Measurements from ENCODE around the gene GNAZ.

GNAZ gene

GRCh38 chr22:23094695-23095681 lies 24.7 kb downstream of the GNAZ start:
- DNase-seq = no peak

GRCh38 chr22:23095733-23096342 lies 25.5 kb downstream of the GNAZ start:
- no peak for DNase-seq

GRCh38 chr22:23097412-23098229 lies 27.3 kb downstream of the GNAZ start:
- DNase-seq = no peak

GRCh38 chr22:23098230-23098705 lies 27.9 kb downstream of the GNAZ start:
- DNase-seq = no peak

- no peak for DNase-seq
Observed at GRCh38 chr22:23098718-23099530, 28.6 kb downstream of the GNAZ start.

DNA sequence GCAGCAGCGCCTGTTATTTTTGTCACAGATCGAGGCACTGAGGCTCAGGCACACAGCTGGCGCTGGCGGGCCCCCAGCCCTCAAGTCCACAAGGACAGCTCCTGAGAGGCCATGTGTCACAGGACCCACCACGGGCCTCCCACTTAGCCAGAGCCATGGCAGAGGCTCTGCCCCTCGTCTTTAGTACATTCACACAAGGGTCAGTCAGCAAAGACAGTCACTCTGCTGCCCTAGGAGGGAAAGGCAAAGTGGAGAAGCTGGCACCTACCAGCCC lies 29.1 kb downstream of the GNAZ start:
- DNase-seq = no peak

DNA sequence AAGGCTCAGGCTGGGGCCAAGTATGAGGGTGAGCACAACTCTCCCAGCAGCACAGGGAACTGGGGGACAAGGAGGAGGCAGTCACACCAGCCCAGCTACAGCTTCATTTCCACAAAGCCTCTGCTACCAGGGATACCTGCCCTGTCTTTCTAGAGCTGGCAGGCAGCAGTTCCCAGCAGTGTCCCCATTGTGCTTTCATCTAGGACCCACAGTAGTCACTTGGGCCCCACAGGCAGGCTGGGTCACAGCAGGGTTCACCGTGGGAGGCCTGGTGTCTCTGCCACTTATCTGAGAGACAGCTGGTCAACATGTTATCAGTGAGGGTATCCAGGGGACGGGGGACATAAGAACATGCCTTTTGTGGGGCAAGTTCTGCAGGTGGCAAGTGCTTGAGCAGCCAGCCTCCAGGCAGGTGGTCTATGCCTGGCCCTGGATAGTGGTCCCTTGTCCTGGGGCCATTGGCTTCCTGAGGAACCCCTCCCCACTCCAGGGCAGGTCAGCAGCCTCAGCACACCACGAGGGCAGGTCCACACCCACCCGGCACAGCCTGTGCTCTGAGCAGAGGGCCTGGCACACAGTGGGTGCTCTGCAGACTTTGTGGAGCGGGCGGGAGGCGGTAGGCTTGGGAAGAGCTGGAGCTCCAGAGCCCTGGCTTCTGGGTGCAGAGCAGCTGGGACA lies 29.9 kb downstream of the GNAZ start:
- DNase-seq = no peak

DNA sequence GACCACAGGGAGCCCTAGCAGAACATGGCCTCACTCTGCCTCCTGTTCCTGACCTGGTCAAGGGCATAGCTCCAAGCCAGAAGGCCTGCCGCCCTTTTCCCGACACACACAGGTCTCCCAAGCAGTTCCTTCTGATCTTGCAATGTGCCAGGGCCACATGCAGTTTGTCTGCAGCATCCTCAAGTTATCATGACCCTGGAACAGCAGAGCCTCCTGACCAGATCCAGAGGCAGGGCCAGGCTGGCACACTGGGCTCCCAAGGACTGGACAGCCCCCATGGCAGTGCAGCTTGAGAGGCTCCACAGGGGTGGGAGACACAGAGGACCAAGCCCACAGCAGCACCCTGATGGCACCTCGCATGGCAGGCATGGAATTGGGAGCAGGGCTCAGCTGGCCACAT lies 31.2 kb downstream of the GNAZ start:
- no peak for DNase-seq

DNA sequence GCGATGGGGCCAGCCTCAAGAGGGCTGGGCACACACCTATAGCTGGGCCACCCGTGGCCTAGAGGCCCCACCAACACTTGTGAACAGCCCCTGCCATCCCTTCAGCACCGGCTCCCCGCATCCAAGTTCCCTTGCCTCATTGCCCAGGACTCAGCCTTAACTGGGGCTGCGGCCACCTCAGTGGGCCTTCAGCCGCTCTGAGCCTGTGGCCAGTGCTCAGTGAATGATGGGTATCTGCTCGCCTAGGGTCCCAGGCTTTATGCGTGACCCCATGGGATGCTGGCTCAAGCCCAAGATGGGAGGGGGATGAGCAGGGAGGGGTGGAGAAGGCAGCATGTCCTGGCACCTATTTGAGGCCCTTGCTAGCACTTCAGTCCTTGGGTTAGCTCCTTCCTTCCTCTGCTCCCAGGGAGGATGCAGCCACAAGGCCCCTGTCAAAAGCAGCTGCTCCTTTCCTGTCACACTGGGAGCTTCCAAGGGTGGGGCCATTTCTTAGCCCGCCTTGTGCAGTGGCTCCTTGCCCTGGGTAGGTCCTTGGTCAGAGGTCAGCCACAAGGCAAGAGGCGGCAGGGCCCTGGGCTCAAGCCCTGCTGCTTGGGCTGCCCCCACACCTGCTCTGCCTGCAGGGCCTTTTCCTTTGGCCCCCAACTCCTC lies 31.8 kb downstream of the GNAZ start:
- no peak for DNase-seq

- DNase-seq = no peak
Observed at GRCh38 chr22:23102776-23103175, 32.5 kb downstream of the GNAZ start.

DNA sequence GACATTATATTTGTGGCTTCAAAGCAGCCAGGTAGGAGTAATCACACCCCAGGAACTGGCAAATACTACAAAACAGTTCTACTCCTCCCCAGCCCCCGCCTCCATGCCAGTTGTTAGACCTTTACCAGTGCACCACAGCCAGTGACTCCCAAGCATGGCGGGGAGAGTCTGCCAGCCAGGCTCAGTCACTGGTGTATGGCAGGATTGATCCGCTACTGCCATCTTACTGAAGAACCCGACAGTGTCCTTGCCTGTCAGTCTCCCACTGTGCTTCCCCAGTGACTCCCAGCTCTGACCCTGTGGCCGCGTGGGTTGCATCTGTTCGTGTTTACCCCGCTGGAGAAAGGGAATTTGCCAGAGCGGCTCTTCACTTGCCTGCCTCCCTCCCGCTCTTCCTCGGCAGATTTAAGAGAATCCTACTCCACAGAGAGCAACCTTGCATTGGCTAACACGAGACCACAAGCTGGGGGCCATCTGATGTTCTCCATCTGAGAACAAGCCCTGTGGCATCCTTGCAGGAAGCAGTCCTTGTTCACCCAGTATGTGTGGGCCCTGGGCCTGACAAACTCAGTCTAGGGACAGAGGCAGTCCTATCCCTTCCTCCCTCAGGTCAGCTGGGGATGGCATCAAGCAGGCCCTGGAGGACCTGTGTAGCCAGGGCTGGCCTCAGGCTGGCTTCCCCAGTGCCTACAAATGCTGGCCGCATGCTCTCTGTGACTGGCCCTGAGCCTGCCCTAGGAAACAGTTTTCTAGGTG lies 33.1 kb downstream of the GNAZ start:
- no peak for DNase-seq

GRCh38 chr22:23104187-23104971 lies 34.1 kb downstream of the GNAZ start:
- DNase-seq = no peak

DNA sequence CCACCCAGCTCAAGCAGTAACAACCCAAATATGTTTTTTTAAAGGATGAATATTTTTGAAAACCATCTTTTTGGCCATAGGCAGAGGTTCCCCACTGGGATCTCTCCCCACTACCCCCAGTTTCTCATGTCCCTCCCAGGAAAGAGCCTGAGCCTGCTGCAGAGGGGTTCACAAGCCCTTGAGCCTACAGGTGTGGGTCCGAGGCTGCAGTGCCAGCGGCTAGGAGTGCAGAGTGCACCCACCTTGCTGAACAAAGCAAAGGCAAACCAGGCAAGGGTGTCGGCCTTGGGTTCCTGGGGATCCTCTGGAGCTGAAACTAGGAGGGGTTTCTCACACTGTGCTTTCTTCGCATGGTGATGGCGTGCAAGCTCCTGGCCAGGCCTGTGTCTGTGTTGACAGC lies 35.0 kb downstream of the GNAZ start:
- no peak for DNase-seq

- no peak for DNase-seq
Observed at GRCh38 chr22:23105919-23106318, 35.6 kb downstream of the GNAZ start.

GRCh38 chr22:23106344-23106743 lies 36.0 kb downstream of the GNAZ start:
- DNase-seq = no peak

GRCh38 chr22:23106906-23107367 lies 36.6 kb downstream of the GNAZ start:
- no peak for DNase-seq

- no peak for DNase-seq
Observed at GRCh38 chr22:23107487-23108248, 37.3 kb downstream of the GNAZ start.

GRCh38 chr22:23108249-23109078 lies 38.1 kb downstream of the GNAZ start:
- no peak for DNase-seq
